H1 (cell line): Measurements from ENCODE around the gene OR8K5. TPM values are rescaled to one million over a fixed set of nuclear protein-coding genes. Genes with fewer than 3 reads are reported as not detected.
A peak's percentile ranks its signal among the peaks of the same experiment; 100 is the strongest.

Experiments
- CTCF ChIA-PET: fragments of 300-600 bp; sonication (Branson Sonifier 250); formaldehyde crosslinking; loops from one replicate; lab custom pipeline; 2021; ENCODE audit not compliant: partially characterized antibody; lab: Charles Lee
- POLR2A ChIA-PET: fragments of 300-600 bp; sonication (Branson Sonifier 250); formaldehyde crosslinking; loops from one replicate; lab custom pipeline; 2021; ENCODE audit warnings: inconsistent platforms; ENCODE audit not compliant: partially characterized antibody; lab: Charles Lee
- DNase-seq, 2 experiments: peaks; one replicate each; pipeline versions ENCODE4 v3.0.0 to v3.0.0-alpha.2; 2010 to 2022; ENCODE audit warnings: low spot score in 2 of 2, low read depth in 1 of 2, mixed read lengths in 1 of 2
- FAIRE-seq: peaks from 2 replicates; lab custom pipeline; 2011; peaks lifted over from hg19 to GRCh38; lab: Jason Lieb, UNC
- H2AFZ ChIP-seq: 2 replicates; pipeline ENCODE4 v1.8.1; 2012; ENCODE audit warnings: low read length, inconsistent platforms
- H2AK5ac ChIP-seq: 2 replicates; pipeline ENCODE4 v1.6.1; 2013; ENCODE audit warnings: low read depth, low read length
- H2BK120ac ChIP-seq: replicated peaks from 2 replicates; pipeline ENCODE3; 2013; ENCODE audit warnings: low read depth, low read length, inconsistent platforms
- H2BK12ac ChIP-seq: 2 replicates; pipeline ENCODE4 v1.6.1; 2013; ENCODE audit warnings: low read depth, low read length
- H2BK15ac ChIP-seq: 2 replicates; pipeline ENCODE4 v1.6.1; 2013; ENCODE audit warnings: low read length
- H2BK20ac ChIP-seq: 2 replicates; pipeline ENCODE4 v1.6.1; 2013; ENCODE audit warnings: low read length
- H2BK5ac ChIP-seq: 2 replicates; pipeline ENCODE4 v1.6.1; 2013; ENCODE audit warnings: low read depth, low read length
- H3K14ac ChIP-seq: 2 replicates; pipeline ENCODE4 v1.6.1; 2013; ENCODE audit warnings: inconsistent platforms; ENCODE audit not compliant: insufficient read length
- H3K18ac ChIP-seq: 2 replicates; pipeline ENCODE4 v1.6.1; 2013; ENCODE audit warnings: low read length; ENCODE audit errors: extremely low read depth
- H3K23ac ChIP-seq: 2 replicates; pipeline ENCODE4 v1.6.1; 2013; ENCODE audit warnings: inconsistent platforms; ENCODE audit not compliant: insufficient read length
- H3K23me2 ChIP-seq: 2 replicates; pipeline ENCODE4 v1.6.1; 2013; ENCODE audit warnings: low read depth, low read length
- H3K27ac ChIP-seq: 2 replicates; pipeline ENCODE4 v1.6.1; 2011; ENCODE audit warnings: low read depth, low read length, inconsistent platforms
- H3K27me3 ChIP-seq, 4 experiments: replicated peaks in 1 of 4; 1 replicate in 1 of 4; 2 replicates in 3 of 4; pipeline versions ENCODE4 v1.6.1 to v1.8.1; 2011 to 2013; ENCODE audit warnings: low read length in 3 of 4, mild to moderate bottlenecking in 3 of 4, inconsistent platforms in 2 of 4, mixed read lengths in 2 of 4, moderate library complexity in 1 of 4; ENCODE audit not compliant: control insufficient read depth in 3 of 4, insufficient read depth in 3 of 4; ENCODE audit errors: extremely low read depth in 1 of 4
- H3K36me3 ChIP-seq, 4 experiments: 2 replicates each; pipeline versions ENCODE4 v1.6.1 to v1.8.1; 2011 to 2013; ENCODE audit warnings: mild to moderate bottlenecking in 4 of 4, low read length in 3 of 4, moderate library complexity in 2 of 4, control low read depth in 1 of 4, inconsistent platforms in 1 of 4; ENCODE audit not compliant: insufficient read depth in 4 of 4, control insufficient read depth in 2 of 4
- H3K4ac ChIP-seq: replicated peaks from 2 replicates; pipeline ENCODE3; 2013; ENCODE audit warnings: low read length, low read depth, mixed read lengths, inconsistent platforms; ENCODE audit not compliant: insufficient read length
- H3K4me1 ChIP-seq, 4 experiments: replicated peaks in 1 of 4; 1 replicate in 1 of 4; 2 replicates in 3 of 4; pipeline versions ENCODE4 v1.6.1 to v1.8.1; 2011 to 2013; ENCODE audit warnings: low read length in 3 of 4, inconsistent platforms in 2 of 4, mixed read lengths in 1 of 4; ENCODE audit not compliant: insufficient read depth in 4 of 4, control insufficient read depth in 3 of 4
- H3K4me2 ChIP-seq, 2 experiments: 2 replicates each; pipeline versions ENCODE4 v1.6.1 to v1.8.1; 2011 to 2013; ENCODE audit warnings: low read depth in 2 of 2, low read length in 2 of 2, control low read depth in 1 of 2, inconsistent platforms in 1 of 2, mild to moderate bottlenecking in 1 of 2; ENCODE audit not compliant: insufficient read depth in 1 of 2
- H3K4me3 ChIP-seq, 4 experiments: fragments of 200-600, 300-600 bp in 1 of 4; sonication (generic), shearing (Covaris generic), sonication (Bioruptor Twin) in 1 of 4; 2 replicates each; pipeline versions ENCODE4 v1.5.1 to v1.8.1; 2011 to 2016; ENCODE audit warnings: low read length in 4 of 4, low read depth in 3 of 4, control low read depth in 2 of 4, inconsistent platforms in 2 of 4, mild to moderate bottlenecking in 2 of 4, mixed read lengths in 1 of 4, moderate library complexity in 1 of 4; ENCODE audit not compliant: insufficient read depth in 2 of 4; ENCODE audit errors: extremely low read depth in 1 of 4
- H3K56ac ChIP-seq: replicated peaks from 2 replicates; pipeline ENCODE3; 2013; ENCODE audit warnings: low read depth, mild to moderate bottlenecking, mixed read lengths, low read length, inconsistent platforms; ENCODE audit not compliant: insufficient read length
- H3K79me1 ChIP-seq: 2 replicates; pipeline ENCODE4 v1.6.1; 2013; ENCODE audit warnings: low read depth, low read length, control low read depth
- H3K79me2 ChIP-seq, 2 experiments: 2 replicates each; pipeline versions ENCODE4 v1.6.1 to v1.8.1; 2012 to 2013; ENCODE audit warnings: low read length in 2 of 2, mild to moderate bottlenecking in 2 of 2, inconsistent platforms in 1 of 2; ENCODE audit not compliant: insufficient read depth in 2 of 2, control insufficient read depth in 1 of 2
- H3K9ac ChIP-seq, 4 experiments: replicated peaks in 1 of 4; 1 replicate in 1 of 4; 2 replicates in 3 of 4; pipeline versions ENCODE4 v1.6.1 to v1.8.1; 2011 to 2013; ENCODE audit warnings: low read depth in 3 of 4, low read length in 3 of 4, control low read depth in 2 of 4, mild to moderate bottlenecking in 2 of 4, moderate library complexity in 2 of 4, inconsistent platforms in 1 of 4; ENCODE audit errors: extremely low read depth in 1 of 4
- H3K9me3 ChIP-seq, 2 experiments: 2 replicates each; pipeline versions ENCODE4 v1.6.1 to v1.8.1; 2012 to 2013; ENCODE audit warnings: mild to moderate bottlenecking in 2 of 2, moderate library complexity in 2 of 2, control low read depth in 1 of 2, inconsistent platforms in 1 of 2, low read depth in 1 of 2, low read length in 1 of 2, mixed read lengths in 1 of 2; ENCODE audit not compliant: insufficient read depth in 2 of 2
- H4K20me1 ChIP-seq, 2 experiments: replicated peaks in 1 of 2; 2 replicates each; pipeline versions ENCODE3 to v1.8.1; 2011 to 2013; ENCODE audit warnings: inconsistent platforms in 2 of 2, low read length in 2 of 2, mild to moderate bottlenecking in 1 of 2; ENCODE audit not compliant: insufficient read depth in 2 of 2, control insufficient read depth in 1 of 2
- H4K5ac ChIP-seq: 2 replicates; pipeline ENCODE4 v1.6.1; 2013; ENCODE audit warnings: low read length, low read depth, mixed read lengths, inconsistent platforms; ENCODE audit not compliant: insufficient read length
- H4K8ac ChIP-seq: 2 replicates; pipeline ENCODE4 v1.8.0; 2013; ENCODE audit warnings: mild to moderate bottlenecking, moderate library complexity, low read length, inconsistent platforms; ENCODE audit not compliant: insufficient read depth; ENCODE audit errors: extremely low read depth
- H4K91ac ChIP-seq: replicated peaks from 2 replicates; pipeline ENCODE3; 2013; ENCODE audit warnings: low read length, mixed read lengths, inconsistent platforms; ENCODE audit not compliant: insufficient read length
- CBX5 ChIP-seq: fragments of 300-800, 300-1000 bp; sonication (generic); IDR thresholded peaks from 2 replicates; pipeline ENCODE4 v1.7.1; 2016; ENCODE audit warnings: antibody characterized with exemption, low read length, low read depth
- GABPA ChIP-seq: IDR thresholded peaks from 2 replicates; pipeline ENCODE4 v1.6.1; 2011; ENCODE audit warnings: mild to moderate bottlenecking, low read length, moderate library complexity, borderline replicate concordance; ENCODE audit not compliant: insufficient read depth
- GTF2F1 ChIP-seq: IDR thresholded peaks from 2 replicates; pipeline ENCODE4 v1.6.1; 2012; ENCODE audit warnings: low read depth, low read length, improper control_type of control experiment, borderline replicate concordance
- MAFK ChIP-seq: IDR thresholded peaks from 2 replicates; pipeline ENCODE4 v1.6.1; 2012; ENCODE audit warnings: low read depth, mild to moderate bottlenecking, improper control_type of control experiment, low read length
- NANOG ChIP-seq: IDR thresholded peaks from 2 replicates; pipeline ENCODE4 v1.6.1; 2011; ENCODE audit warnings: low read length, low read depth, mild to moderate bottlenecking, inconsistent platforms; ENCODE audit not compliant: insufficient read depth, poor library complexity, severe bottlenecking
- RAD21 ChIP-seq, 2 experiments: IDR thresholded peaks in 1 of 2; conservative IDR thresholded peaks in 1 of 2; 2 replicates each; pipeline ENCODE4 v1.6.1; 2011; ENCODE audit warnings: low read depth in 2 of 2, low read length in 2 of 2, improper control_type of control experiment in 1 of 2, inconsistent platforms in 1 of 2, mild to moderate bottlenecking in 1 of 2, moderate library complexity in 1 of 2
- RXRA ChIP-seq: IDR thresholded peaks from 2 replicates; pipeline ENCODE4 v1.6.1; 2011; ENCODE audit warnings: low read depth, mild to moderate bottlenecking, low read length, moderate library complexity; ENCODE audit not compliant: insufficient read depth
- WGBS, 2 experiments: shearing (Covaris generic) in 1 of 2; methylation state at CpG; one replicate each; pipeline versions ENCODE4 v1.1.6 to v1.1.7; 2013 to 2015; ENCODE audit warnings: low lambda C conversion rate in 2 of 2, mixed read lengths in 2 of 2, inconsistent platforms in 1 of 2, low coverage in 1 of 2, missing lambda C conversion rate in 1 of 2; ENCODE audit not compliant: insufficient replicate concordance in 2 of 2, insufficient coverage in 1 of 2, insufficient read length in 1 of 2; ENCODE audit errors: extremely low coverage in 1 of 2, missing lambda C conversion rate in 1 of 2; 5-methylcytosine and 5-hydroxymethylcytosine counted together
- polyA plus RNA-seq, 7 experiments: library from polyadenylated mRNA; depleted of rRNA in 3 of 7; stranded (reverse) in 5 of 7; unstranded in 2 of 7; fragments of >200 nt in 5 of 7; fragments of 200-250 nt in 2 of 7; gene quantifications; 1 replicate in 5 of 7; 2 replicates in 1 of 7; 4 replicates in 1 of 7; pipeline versions ENCODE4 v1.2.1 to v1.2.3, GENCODE V29; 2011 to 2013; ENCODE audit warnings: missing spikeins in 2 of 7, mixed read lengths in 2 of 7
- total RNA-seq: library from RNA; stranded (reverse); fragmentation: NEBNext Ultra II Directional; extraction: Animal tissue kit (Norgen Biotek cat#: 25700); gene quantifications from 2 replicates; pipeline ENCODE4 v1.2.1, GENCODE V29; 2021
- TF ChIP-seq, protein P1 (sequence below), 3 experiments: IDR thresholded peaks; 1 replicate in 2 of 3; 2 replicates in 1 of 3; pipeline versions ENCODE4 v1.5.1 to v1.6.1; 2011; ENCODE audit warnings: low read length in 3 of 3, mild to moderate bottlenecking in 3 of 3, inconsistent platforms in 2 of 3, low read depth in 1 of 3, moderate library complexity in 1 of 3; ENCODE audit not compliant: insufficient read depth in 1 of 3; ENCODE audit errors: control extremely low read depth in 1 of 3
- TF ChIP-seq, protein P2 (sequence below): IDR thresholded peaks from 2 replicates; pipeline ENCODE4 v1.6.1; 2012; ENCODE audit warnings: inconsistent platforms

The OR8K5 gene
- total and polyA plus RNA-seq, 2 of the 8 experiments (the other 6 are each of a cell fraction or from before 2014, with no cell fraction given), result not detected

DNA sequence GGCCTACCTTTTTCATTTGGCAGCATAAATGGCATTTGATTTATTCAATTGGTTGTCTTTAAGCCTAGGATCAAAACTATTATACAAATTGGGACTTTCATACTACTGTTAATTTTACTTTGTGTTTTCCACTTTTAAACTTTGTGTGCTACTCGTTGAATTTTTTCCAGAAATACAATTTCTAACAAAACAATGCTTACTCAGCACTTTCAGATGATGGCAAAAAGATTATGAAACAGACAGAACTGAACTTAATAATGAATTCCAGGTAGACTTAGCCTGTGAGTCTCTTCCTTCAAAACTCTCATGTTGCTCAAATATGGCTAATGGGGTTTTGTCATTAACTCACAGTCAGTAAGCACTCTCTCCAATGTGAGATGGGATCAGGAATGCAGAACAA, 47.7 kb upstream of the OR8K5 start:
- Histone ChIP-seq H2BK20ac (no peak overlapping the region), H3K4me2 (no peak overlapping the region), H3K4me3 (no peak overlapping the region), H2BK120ac (no peak overlapping the region), H2BK12ac (no peak overlapping the region), H4K8ac (no peak overlapping the region), H4K91ac (no peak overlapping the region), H3K9ac (no peak overlapping the region), H3K36me3 (no peaks in the 10 kb centered on the region), H3K4me1 (no peaks in the 10 kb centered on the region), H3K56ac (no peak overlapping the region), H3K14ac (no peak overlapping the region), H3K27ac (no peak overlapping the region), H4K20me1 (no peaks in the 10 kb centered on the region), H2BK5ac (no peak overlapping the region), H3K79me1 (no peaks in the 10 kb centered on the region), H3K27me3 (no peaks in the 10 kb centered on the region), H3K23me2 (no peaks in the 10 kb centered on the region), H2BK15ac (no peak overlapping the region), H3K79me2 (no peaks in the 10 kb centered on the region), H4K5ac (no peak overlapping the region), H3K4ac (no peak overlapping the region), H2AK5ac (no peak overlapping the region), H3K9me3 (peaks cover 0 to 3% of the 10 kb centered on the region in 2 experiments; a peak in 1 of 4 replicates), H3K23ac (no peak overlapping the region), H2AFZ (no peak overlapping the region), H3K18ac (no peak overlapping the region)
- 100% methylated on average over 1 of the region's 1 CpG; no CpG with 5 or more reads in 1 of the 2 experiments for WGBS, 2 experiments
- TF ChIP-seq GABPA, result no peak
- TF ChIP-seq CBX5, result no peak
- TF ChIP-seq, protein P1, sequence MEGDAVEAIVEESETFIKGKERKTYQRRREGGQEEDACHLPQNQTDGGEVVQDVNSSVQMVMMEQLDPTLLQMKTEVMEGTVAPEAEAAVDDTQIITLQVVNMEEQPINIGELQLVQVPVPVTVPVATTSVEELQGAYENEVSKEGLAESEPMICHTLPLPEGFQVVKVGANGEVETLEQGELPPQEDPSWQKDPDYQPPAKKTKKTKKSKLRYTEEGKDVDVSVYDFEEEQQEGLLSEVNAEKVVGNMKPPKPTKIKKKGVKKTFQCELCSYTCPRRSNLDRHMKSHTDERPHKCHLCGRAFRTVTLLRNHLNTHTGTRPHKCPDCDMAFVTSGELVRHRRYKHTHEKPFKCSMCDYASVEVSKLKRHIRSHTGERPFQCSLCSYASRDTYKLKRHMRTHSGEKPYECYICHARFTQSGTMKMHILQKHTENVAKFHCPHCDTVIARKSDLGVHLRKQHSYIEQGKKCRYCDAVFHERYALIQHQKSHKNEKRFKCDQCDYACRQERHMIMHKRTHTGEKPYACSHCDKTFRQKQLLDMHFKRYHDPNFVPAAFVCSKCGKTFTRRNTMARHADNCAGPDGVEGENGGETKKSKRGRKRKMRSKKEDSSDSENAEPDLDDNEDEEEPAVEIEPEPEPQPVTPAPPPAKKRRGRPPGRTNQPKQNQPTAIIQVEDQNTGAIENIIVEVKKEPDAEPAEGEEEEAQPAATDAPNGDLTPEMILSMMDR (IDR thresholded peaks at IDR 0.05; ENCODE audit: control extremely low read depth in 1 of 3, insufficient read depth in 1 of 3, low read depth in 1 of 3, low read length in 3 of 3), result no peak
- TF ChIP-seq, protein P2, sequence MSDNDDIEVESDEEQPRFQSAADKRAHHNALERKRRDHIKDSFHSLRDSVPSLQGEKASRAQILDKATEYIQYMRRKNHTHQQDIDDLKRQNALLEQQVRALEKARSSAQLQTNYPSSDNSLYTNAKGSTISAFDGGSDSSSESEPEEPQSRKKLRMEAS, result no peak
- no peak for TF ChIP-seq RXRA
- no peak for TF ChIP-seq GTF2F1
- TF ChIP-seq RAD21 (IDR thresholded peaks at IDR 0.05 in 1 of 2, conservative IDR thresholded peaks at IDR 0.05 in 1 of 2; ENCODE audit: low read depth in 2 of 2, low read length in 2 of 2), result no peak
- no peak for TF ChIP-seq NANOG
- peak; percentile 95 for TF ChIP-seq MAFK
- CTCF ChIA-PET, result no interaction called here
- POLR2A ChIA-PET, result no interaction called here
- no peak for DNase-seq
- FAIRE-seq, result no peak
